ENCODE measurements around the gene GALE.
"Not testable (repeated sequence)": the region's sequence is repeated elsewhere in the genome, so short reads cannot be mapped to it uniquely, and the experiment has no call there.

The GALE gene

GRCh38 chr1:23826590-23826989, 26.0 kb upstream of the GALE start:
- H3K9me3 ChIP-seq (ENCODE audit: control insufficient read depth, low read length); H3K36me3 ChIP-seq (ENCODE audit: control insufficient read depth, insufficient read depth, low read length); H3K27ac ChIP-seq (ENCODE audit: low read depth, low read length, severe bottlenecking); H3K4me1 ChIP-seq (ENCODE audit: control insufficient read depth, insufficient read depth, low read length, poor library complexity, severe bottlenecking); H3K4me3 ChIP-seq (ENCODE audit: extremely low read depth, insufficient read depth, low read length, poor library complexity, severe bottlenecking): not testable (repeated sequence)
- 93 to 94% methylated on average over 12 of the region's 13 CpGs for WGBS, 2 experiments (ENCODE audit: insufficient coverage in 2 of 2)

GRCh38 chr1:23825762-23826522, 25.4 kb upstream of the GALE start:
- Histone ChIP-seq H3K4me3 (ENCODE audit: extremely low read depth, insufficient read depth, low read length, poor library complexity, severe bottlenecking) (peak overlapping the region; percentile 72), H3K9me3 (ENCODE audit: control insufficient read depth, low read length) (no peaks in the 10 kb centered on the region), H3K36me3 (ENCODE audit: control insufficient read depth, insufficient read depth, low read length) (no peaks in the 10 kb centered on the region), H3K4me1 (ENCODE audit: control insufficient read depth, insufficient read depth, low read length, poor library complexity, severe bottlenecking) (peaks cover 5% of the 10 kb centered on the region), H3K27ac (ENCODE audit: low read depth, low read length, severe bottlenecking) (peak overlapping the region; percentile 10)
- 74 to 82% methylated on average over 13 to 18 of the region's 24 CpGs for WGBS, 2 experiments (ENCODE audit: insufficient coverage in 2 of 2)

GRCh38 chr1:23825076-23825761, 24.7 kb upstream of the GALE start, which contains the start of gene HMGCL:
HMGCL (minus strand) TSS chr1:23825429; CDS start chr1:23825415, 14 bp downstream.
- Histone ChIP-seq H3K4me1 (ENCODE audit: control insufficient read depth, insufficient read depth, low read length, poor library complexity, severe bottlenecking) (peaks cover 5% of the 10 kb centered on the region), H3K9me3 (ENCODE audit: control insufficient read depth, low read length) (no peaks in the 10 kb centered on the region), H3K27ac (ENCODE audit: low read depth, low read length, severe bottlenecking) (peak within 1 kb of the TSS; percentile 55), H3K36me3 (ENCODE audit: control insufficient read depth, insufficient read depth, low read length) (no peaks in the 10 kb centered on the region), H3K4me3 (ENCODE audit: extremely low read depth, insufficient read depth, low read length, poor library complexity, severe bottlenecking) (peak within 1 kb of the TSS; percentile 72)
- WGBS, 2 experiments (ENCODE audit: insufficient coverage in 2 of 2): 0% methylated on average over 30 to 32 of the region's 42 CpGs

GRCh38 chr1:23824711-23825075, 24.1 kb upstream of the GALE start:
- H3K36me3 ChIP-seq (ENCODE audit: control insufficient read depth, insufficient read depth, low read length): no peaks in the 10 kb centered on the region
- WGBS, 2 experiments (ENCODE audit: insufficient coverage in 2 of 2): 3 to 9% methylated on average over 6 of the region's 8 CpGs
- peak overlapping the region; percentile 72 for H3K4me3 ChIP-seq (ENCODE audit: extremely low read depth, insufficient read depth, low read length, poor library complexity, severe bottlenecking)
- H3K4me1 ChIP-seq (ENCODE audit: control insufficient read depth, insufficient read depth, low read length, poor library complexity, severe bottlenecking): peaks cover 5% of the 10 kb centered on the region
- H3K9me3 ChIP-seq (ENCODE audit: control insufficient read depth, low read length): no peaks in the 10 kb centered on the region
- H3K27ac ChIP-seq (ENCODE audit: low read depth, low read length, severe bottlenecking): peak overlapping the region; percentile 55

GRCh38 chr1:23823767-23824166, 23.2 kb upstream of the GALE start:
- Histone ChIP-seq H3K9me3 (ENCODE audit: control insufficient read depth, low read length) (no peaks in the 10 kb centered on the region), H3K4me1 (ENCODE audit: control insufficient read depth, insufficient read depth, low read length, poor library complexity, severe bottlenecking) (peaks cover 5% of the 10 kb centered on the region), H3K36me3 (ENCODE audit: control insufficient read depth, insufficient read depth, low read length) (peaks cover 5% of the 10 kb centered on the region), H3K27ac (ENCODE audit: low read depth, low read length, severe bottlenecking) (no peak overlapping the region), H3K4me3 (ENCODE audit: extremely low read depth, insufficient read depth, low read length, poor library complexity, severe bottlenecking) (no peak overlapping the region)
- 93 to 94% methylated on average over 6 of the region's 7 CpGs for WGBS, 2 experiments (ENCODE audit: insufficient coverage in 2 of 2)

GRCh38 chr1:23817633-23818032, 17.1 kb upstream of the GALE start:
- H3K4me1 ChIP-seq (ENCODE audit: control insufficient read depth, insufficient read depth, low read length, poor library complexity, severe bottlenecking): no peaks in the 10 kb centered on the region
- H3K9me3 ChIP-seq (ENCODE audit: control insufficient read depth, low read length): no peaks in the 10 kb centered on the region
- no peak overlapping the region for H3K4me3 ChIP-seq (ENCODE audit: extremely low read depth, insufficient read depth, low read length, poor library complexity, severe bottlenecking)
- 86 to 94% methylated on average over 2 of the region's 3 CpGs for WGBS, 2 experiments (ENCODE audit: insufficient coverage in 2 of 2)
- H3K36me3 ChIP-seq (ENCODE audit: control insufficient read depth, insufficient read depth, low read length): peaks cover 33% of the 10 kb centered on the region
- no peak overlapping the region for H3K27ac ChIP-seq (ENCODE audit: low read depth, low read length, severe bottlenecking)

- Histone ChIP-seq H3K4me1 (ENCODE audit: control insufficient read depth, insufficient read depth, low read length, poor library complexity, severe bottlenecking) (no peaks in the 10 kb centered on the region), H3K36me3 (ENCODE audit: control insufficient read depth, insufficient read depth, low read length) (peaks cover 33% of the 10 kb centered on the region), H3K9me3 (ENCODE audit: control insufficient read depth, low read length) (no peaks in the 10 kb centered on the region), H3K4me3 (ENCODE audit: extremely low read depth, insufficient read depth, low read length, poor library complexity, severe bottlenecking) (no peak overlapping the region), H3K27ac (ENCODE audit: low read depth, low read length, severe bottlenecking) (no peak overlapping the region)
These were observed 16.4 kb upstream of the GALE start for GRCh38 chr1:23816906-23817305.

GRCh38 chr1:23816361-23816760, 15.8 kb upstream of the GALE start:
- Histone ChIP-seq H3K4me1 (ENCODE audit: control insufficient read depth, insufficient read depth, low read length, poor library complexity, severe bottlenecking) (no peaks in the 10 kb centered on the region), H3K36me3 (ENCODE audit: control insufficient read depth, insufficient read depth, low read length) (peaks cover 33% of the 10 kb centered on the region), H3K9me3 (ENCODE audit: control insufficient read depth, low read length) (no peaks in the 10 kb centered on the region), H3K27ac (ENCODE audit: low read depth, low read length, severe bottlenecking) (no peak overlapping the region), H3K4me3 (ENCODE audit: extremely low read depth, insufficient read depth, low read length, poor library complexity, severe bottlenecking) (no peak overlapping the region)
- 85 to 100% methylated on average over 1 to 3 of the region's 3 CpGs for WGBS, 2 experiments (ENCODE audit: insufficient coverage in 2 of 2)

GRCh38 chr1:23814016-23814415, 13.5 kb upstream of the GALE start:
- H3K36me3 ChIP-seq (ENCODE audit: control insufficient read depth, insufficient read depth, low read length): peaks cover 29% of the 10 kb centered on the region
- 97 to 100% methylated on average over 4 of the region's 4 CpGs for WGBS, 2 experiments (ENCODE audit: insufficient coverage in 2 of 2)
- H3K9me3 ChIP-seq (ENCODE audit: control insufficient read depth, low read length): no peaks in the 10 kb centered on the region

GRCh38 chr1:23810818-23811540, 10.4 kb upstream of the GALE start:
- H3K9me3 ChIP-seq (ENCODE audit: control insufficient read depth, low read length): no peaks in the 10 kb centered on the region
- no peak overlapping the region for H3K27ac ChIP-seq (ENCODE audit: low read depth, low read length, severe bottlenecking)
- H3K4me3 ChIP-seq (ENCODE audit: extremely low read depth, insufficient read depth, low read length, poor library complexity, severe bottlenecking): no peak overlapping the region
- H3K36me3 ChIP-seq (ENCODE audit: control insufficient read depth, insufficient read depth, low read length): peaks cover 24% of the 10 kb centered on the region
- H3K4me1 ChIP-seq (ENCODE audit: control insufficient read depth, insufficient read depth, low read length, poor library complexity, severe bottlenecking): no peaks in the 10 kb centered on the region
- WGBS, 2 experiments (ENCODE audit: insufficient coverage in 2 of 2): 69 to 77% methylated on average over 3 of the region's 3 CpGs

More at GRCh38 chr1:23814016-23814415, 13.5 kb upstream of the GALE start:
- H3K27ac ChIP-seq (ENCODE audit: low read depth, low read length, severe bottlenecking): no peak overlapping the region
- no peak overlapping the region for H3K4me3 ChIP-seq (ENCODE audit: extremely low read depth, insufficient read depth, low read length, poor library complexity, severe bottlenecking)
- no peaks in the 10 kb centered on the region for H3K4me1 ChIP-seq (ENCODE audit: control insufficient read depth, insufficient read depth, low read length, poor library complexity, severe bottlenecking)

Measured in mesodermal cell (in vitro differentiated cells).